HG03442 (cell line): ENCODE data around the gene BSPH1.
"Not testable (repeated sequence)": the region's sequence is repeated elsewhere in the genome, so short reads cannot be mapped to it uniquely, and the experiment has no call there.

Experiments
- ATAC-seq: cut with Tn5 transposase; IDR thresholded peaks from one replicate; pipeline ENCODE4 v1.9.1; 2021; ENCODE audit warnings: mild to moderate bottlenecking, moderate library complexity; ENCODE audit not compliant: unreplicated experiment

Gene BSPH1, protein sequence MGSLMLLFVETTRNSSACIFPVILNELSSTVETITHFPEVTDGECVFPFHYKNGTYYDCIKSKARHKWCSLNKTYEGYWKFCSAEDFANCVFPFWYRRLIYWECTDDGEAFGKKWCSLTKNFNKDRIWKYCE

GRCh38 chr19:47992070-47992469 is at the start of gene BSPH1:
TSS of gene BSPH1 (minus strand) at chr19:47992170. CDS start at chr19:47992081, 89 bp downstream.
- ATAC-seq, result no peak

- no peak for ATAC-seq
Measured at GRCh38 chr19:48036765-48037164, 44.8 kb upstream of the BSPH1 start.

DNA sequence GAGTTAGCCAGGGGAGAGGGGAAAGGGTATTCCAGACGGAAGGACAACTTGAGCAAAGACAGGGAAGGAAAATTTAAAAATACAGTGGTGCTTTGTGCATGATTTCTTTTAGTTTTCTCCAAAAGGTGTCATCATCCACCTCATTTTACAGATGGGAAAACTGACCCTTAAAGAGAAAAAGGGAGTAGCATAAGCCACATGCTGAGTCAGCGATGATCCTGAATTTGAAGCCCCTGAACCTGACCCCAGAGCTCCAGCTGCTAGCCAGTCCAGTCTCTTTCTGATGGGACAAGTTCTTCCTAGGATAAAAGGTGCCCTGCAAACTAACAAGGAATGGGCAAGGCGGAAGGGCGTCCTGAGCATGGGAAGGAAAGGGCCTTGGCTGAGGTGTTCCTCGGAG is 41.6 kb upstream of the BSPH1 start:
- no peak for ATAC-seq

GRCh38 chr19:48030073-48030472 is 38.1 kb upstream of the BSPH1 start:
- ATAC-seq, result no peak

DNA sequence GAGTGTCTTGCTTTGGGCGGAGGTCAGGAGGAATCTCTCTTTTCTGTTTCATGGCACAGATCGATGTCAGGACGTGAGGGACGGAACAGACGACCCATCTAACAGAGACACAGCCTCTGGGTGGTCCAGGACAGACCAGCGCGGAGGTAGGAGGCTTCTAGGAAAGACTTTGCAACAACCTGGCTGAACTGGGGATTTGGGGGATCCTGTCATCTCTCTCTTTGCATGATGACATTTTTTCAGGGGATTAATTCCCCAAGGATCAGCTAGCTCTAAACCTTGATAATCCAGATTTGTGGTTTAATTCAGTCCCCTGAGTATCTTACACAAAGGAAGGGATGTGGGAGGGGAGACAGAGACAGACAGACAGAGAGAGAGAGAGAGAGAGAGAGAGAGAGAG is 37.5 kb upstream of the BSPH1 start:
- ATAC-seq, result no peak

DNA sequence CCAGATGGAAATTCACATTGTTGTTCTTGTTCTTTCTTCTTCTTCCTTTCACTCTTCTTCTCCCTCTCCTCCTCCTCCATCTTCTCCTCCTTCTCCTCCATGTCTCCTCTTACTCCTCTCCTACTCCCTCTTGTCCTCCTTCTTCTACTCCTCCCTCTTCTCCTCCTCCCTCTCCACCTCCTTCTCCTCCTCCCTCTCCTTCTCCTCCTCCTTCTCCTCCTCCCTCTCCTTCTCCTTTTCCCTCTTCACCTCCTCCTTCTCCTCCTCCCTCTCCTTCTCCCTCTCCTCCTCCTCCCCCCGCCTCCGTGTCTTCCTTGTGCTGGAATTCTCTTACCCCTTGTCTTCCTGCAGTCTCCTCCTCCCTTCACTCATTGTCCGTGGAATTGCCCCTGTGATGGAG is 33.5 kb upstream of the BSPH1 start:
- no peak for ATAC-seq

- ATAC-seq, result no peak
Measured at GRCh38 chr19:48023518-48023917, 31.5 kb upstream of the BSPH1 start.

DNA sequence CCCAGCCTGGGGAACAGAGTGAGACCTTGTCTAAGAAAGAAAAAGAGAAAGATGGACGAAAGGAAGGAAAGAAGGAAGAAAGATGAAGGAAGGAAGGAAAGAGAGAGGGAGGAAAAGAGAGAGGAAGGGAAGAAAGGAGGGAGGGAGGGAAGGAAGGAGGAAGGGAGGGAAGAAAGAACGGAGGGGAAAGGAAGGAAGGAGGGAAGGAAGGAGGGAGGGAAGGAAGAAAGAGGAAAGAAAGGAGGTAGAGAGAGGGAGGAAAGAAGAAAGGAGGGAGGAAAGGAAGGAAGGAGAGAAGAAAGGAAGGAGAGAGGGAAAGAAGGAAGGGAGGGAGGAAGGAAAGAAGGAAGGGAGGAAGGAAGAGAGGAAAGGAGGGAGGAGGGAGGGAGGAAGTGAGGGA is 31.0 kb upstream of the BSPH1 start:
- ATAC-seq, result no peak

- no peak for ATAC-seq
Measured at GRCh38 chr19:48020686-48021085, 28.7 kb upstream of the BSPH1 start.

GRCh38 chr19:48010932-48011758 is 19.2 kb upstream of the BSPH1 start:
- no peak for ATAC-seq

GRCh38 chr19:48006762-48007161 is 14.8 kb upstream of the BSPH1 start:
- ATAC-seq, result no peak

GRCh38 chr19:48004236-48004635 is 12.3 kb upstream of the BSPH1 start:
- no peak for ATAC-seq

GRCh38 chr19:48000846-48001245 is 8.9 kb upstream of the BSPH1 start:
- no peak for ATAC-seq

DNA sequence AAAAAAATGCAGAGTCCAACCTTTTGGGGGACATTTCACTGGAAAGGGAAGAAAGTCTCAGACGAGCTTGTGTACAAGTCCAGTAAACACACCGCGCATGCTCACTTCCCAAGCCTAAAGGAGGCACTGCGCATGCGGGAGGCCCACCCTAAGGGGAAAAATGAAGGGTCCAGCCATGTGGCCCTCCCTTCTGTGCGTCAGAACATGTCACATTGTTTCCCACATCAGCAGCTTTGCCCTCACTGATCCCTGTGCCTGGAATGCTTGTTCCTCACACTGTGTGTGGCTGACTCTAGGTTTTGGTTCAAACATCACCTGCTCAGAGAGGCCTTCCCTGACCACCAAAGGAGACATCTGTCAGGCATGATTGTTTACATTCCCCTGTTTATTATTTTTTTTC is 6.8 kb upstream of the BSPH1 start:
- no peak for ATAC-seq

GRCh38 chr19:47996230-47996727 is 4.3 kb upstream of the BSPH1 start:
- ATAC-seq, result no peak

DNA sequence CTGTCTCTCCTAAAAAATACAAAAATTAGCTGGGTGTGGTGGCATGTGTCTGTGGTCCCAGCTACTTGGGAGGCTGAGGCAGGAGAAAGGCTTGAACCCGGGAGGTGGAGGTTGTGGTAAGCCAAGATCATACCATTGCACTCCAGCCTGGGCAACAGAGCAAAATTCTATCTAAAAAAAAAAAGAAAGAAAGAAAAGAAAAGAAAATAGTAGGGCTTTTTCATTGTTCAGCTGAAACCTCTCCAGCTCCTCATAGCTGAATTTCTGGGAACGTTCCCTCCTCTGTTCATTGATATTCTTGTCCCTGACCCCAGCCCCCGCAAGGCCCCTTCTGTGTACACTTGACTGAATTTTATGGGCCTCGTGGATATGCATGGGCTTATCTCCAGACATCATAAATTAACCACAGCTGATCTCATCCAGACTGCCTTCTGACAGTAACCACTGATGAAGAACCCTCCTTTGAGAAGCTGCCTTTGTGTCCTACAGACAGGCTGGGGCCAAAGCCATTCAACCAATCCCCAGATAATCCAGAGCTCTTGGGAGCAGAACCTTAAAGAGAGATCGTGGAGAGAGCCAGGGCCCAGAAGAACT is 2.3 kb upstream of the BSPH1 start, which contains the start of gene ELSPBP1:
ELSPBP1 (plus strand) TSS at position 424 of the 594 bp plus-strand sequence. CDS start 14,036 bp downstream, outside the sequence.
- ATAC-seq, result no peak

DNA sequence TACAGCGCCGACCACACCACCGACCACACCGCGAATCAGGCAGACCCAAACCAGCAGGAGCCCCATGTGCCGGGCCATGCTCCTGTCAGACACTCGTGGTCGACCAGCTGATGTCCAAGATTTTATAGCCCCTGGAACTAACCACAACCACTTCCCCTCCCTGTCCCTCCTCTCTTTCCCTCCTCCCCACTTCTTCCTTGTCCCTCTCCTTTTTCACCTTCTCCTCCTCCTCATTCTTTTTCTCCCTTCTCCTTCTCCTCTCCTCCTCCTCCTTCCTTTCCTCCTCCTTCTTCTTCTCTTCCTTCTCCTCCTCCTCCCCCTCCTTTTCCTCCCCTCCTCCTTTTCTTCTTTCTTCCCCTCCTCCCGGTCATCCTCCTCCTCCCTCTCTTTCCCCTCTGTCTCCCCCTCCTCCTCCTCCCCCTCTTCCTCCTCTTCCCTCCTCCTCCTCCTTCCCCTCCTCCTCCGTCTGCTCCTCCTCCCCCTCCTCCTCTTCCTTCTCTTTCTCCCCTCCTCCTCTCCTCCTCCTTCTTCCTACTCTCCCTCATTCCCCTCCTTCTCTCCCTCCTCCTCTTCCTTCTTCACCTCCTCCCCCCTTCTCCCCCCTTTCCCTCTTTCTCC is 670 bp downstream of the BSPH1 start:
- ATAC-seq, result no peak

- ATAC-seq, result no peak
Measured at GRCh38 chr19:47973529-47973928, 18.4 kb downstream of the BSPH1 start.

DNA sequence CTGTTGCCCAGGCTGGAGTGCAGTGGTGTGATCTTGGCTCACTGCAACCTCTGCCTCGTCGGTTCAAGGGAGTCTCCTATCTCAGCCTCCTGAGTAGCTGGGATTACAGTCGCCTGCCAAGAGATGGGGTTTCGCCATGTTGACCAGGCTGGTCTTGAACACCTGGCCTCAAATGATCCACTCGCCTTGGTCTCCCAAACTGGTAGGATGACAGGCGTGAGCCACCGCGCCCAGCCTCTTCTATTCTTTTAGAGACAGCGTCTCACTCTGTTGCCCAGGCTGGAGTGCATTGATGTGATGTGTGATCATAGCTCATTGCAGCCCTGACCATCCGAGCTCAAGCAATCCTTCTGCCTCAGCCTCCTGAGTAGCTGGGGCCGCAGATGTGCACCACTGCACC is 36.0 kb downstream of the BSPH1 start:
- ATAC-seq, result not testable (repeated sequence)

- ATAC-seq, result not testable (repeated sequence)
Measured at GRCh38 chr19:47952132-47952531, 39.8 kb downstream of the BSPH1 start.

- ATAC-seq, result not testable (repeated sequence)
Measured at GRCh38 chr19:47949852-47950521, 42.0 kb downstream of the BSPH1 start.
